Measurements from ENCODE around the gene CCDC60.

The CCDC60 gene

DNA sequence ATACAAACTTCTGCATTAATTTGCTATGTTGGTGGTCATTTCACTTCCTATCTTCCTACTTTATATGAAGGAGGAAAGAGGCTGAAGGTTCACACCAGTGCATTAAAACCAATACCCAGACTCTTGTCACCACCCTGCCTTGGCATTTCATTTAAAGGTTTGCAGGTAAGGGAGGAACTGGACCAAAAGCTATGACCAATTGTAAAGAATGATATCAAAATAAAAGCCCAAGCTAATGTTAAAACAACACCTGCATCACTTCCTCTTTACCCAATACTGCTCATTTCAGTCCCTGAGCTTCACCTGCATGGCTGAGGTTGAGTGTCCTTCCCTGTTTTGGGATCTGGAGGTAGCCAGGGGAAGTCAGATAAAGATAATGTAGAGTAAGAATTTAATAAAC lies 211.8 kb downstream of the CCDC60 start:
- no peak for DNase-seq

- no peak for DNase-seq
These were observed 212.5 kb downstream of the CCDC60 start for GRCh38 chr12:119547001-119547400.

DNA sequence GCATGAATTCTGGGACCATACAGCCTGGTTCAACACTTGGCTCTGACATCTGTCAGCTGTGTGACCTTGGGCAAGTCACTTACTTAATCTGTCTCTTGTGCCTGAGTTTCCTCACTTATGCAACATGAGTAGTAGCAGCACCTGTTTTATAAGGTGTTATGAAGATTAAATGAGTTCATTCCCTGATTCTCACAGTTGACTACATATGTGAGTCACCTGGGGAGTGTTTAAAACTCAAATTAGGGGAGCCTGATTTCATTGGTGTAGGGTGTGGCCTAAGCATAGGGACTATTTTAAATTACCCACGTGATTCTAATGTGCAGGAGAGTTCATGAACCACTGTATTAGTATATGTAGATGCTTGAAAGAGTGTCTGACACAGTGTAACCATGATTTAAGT lies 222.3 kb downstream of the CCDC60 start:
- DNase-seq = no peak

DNA sequence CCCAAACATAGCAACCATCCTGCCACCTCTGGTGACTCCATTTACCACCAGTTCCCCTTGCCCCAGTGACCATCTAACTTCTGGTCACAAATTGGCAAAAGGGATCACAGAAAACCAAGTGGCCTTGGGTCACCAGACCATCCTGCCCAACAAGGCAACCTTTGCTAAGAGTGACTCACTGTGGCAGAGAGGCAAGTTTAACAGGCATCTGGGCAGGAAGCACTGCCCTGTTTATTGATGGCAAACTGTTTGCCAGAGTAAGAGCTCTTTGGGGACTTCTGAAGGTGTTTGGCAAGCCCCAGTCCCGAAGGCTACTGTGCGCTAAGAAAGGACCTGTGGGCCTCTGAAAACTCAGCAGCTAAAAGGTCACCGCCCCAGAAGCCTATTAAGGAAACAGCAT lies 230.9 kb downstream of the CCDC60 start:
- DNase-seq = no peak

- no peak for DNase-seq
These were observed 236.2 kb downstream of the CCDC60 start for GRCh38 chr12:119570771-119571170.

DNA sequence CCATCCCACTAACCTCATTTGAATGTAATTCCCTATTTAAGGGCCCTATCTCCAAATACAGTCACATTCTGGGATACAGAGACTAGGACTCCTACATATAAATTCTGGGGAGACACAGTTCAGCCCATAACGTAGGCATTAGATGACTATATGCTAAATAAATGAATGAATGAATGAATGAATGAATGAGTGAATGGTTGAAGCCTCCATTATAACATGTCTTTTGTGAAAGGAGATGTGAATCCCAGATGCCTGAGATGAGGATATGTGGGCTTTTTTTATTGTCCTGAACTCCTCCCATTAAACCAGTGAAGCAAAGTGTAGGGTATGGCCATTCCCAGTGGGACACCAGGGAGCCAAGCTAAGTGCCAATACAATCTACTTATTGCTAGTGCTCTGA lies 238.6 kb downstream of the CCDC60 start:
- DNase-seq = no peak

DNA sequence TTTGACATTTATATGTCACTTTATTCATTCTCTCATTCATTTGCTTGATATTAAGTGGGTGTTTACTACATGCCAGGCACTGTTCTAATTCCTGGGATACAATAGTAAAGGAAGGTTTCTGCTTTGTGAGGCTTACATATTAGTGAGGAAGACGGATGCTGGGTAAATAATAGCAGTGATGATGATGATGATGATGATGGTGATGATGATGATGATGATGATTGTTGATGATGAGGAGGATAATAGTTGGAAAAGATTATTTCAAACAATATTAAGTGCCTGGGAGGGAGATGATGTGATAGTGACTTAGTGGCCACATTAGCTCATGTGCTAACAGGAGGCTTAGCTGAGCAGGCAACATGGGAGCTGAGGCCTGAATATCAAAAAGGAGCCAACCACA lies 239.7 kb downstream of the CCDC60 start:
- no peak for DNase-seq

- DNase-seq = no peak
These were observed 241.7 kb downstream of the CCDC60 start for GRCh38 chr12:119576118-119576810.

DNA sequence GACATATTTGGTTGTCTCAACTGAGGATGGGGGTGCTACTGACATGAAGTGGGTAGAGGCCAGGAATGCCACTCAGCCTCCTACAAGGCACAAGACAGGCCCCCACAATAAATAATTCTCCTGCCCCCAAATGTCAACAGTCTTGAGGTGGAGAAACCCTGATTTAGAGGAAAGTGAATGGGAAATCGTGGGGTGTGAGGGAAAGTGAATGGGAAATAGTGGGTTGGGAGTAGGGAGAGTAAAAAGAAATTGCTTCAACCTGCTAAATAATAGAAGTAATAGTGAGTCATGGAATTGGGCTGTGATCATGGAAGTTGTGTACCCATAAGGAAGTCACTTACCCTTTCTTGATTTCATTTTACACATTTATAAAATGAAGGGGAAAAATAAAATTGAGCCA lies 242.4 kb downstream of the CCDC60 start:
- DNase-seq = no peak

DNA sequence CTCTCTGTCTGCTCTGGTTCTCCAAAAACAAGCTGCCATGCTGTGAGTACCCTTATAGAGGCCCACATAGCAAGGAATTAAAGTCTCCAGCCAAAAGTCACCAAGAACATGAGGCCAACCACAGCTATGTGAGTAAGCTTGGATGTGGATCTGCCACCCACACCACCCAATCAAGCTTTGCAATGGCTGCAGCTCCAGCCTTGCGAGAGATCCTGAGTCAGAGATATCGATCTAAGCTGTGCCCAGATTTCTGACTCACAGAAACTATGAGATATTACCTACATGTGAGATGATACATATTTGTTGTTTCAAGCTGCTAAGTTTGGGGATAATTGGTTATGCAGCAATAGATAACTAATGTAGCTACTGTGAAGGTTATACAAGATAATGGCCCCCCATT lies 243.6 kb downstream of the CCDC60 start:
- no peak for DNase-seq

- DNase-seq = no peak
These were observed 254.6 kb downstream of the CCDC60 start for GRCh38 chr12:119589097-119589496.

DNA sequence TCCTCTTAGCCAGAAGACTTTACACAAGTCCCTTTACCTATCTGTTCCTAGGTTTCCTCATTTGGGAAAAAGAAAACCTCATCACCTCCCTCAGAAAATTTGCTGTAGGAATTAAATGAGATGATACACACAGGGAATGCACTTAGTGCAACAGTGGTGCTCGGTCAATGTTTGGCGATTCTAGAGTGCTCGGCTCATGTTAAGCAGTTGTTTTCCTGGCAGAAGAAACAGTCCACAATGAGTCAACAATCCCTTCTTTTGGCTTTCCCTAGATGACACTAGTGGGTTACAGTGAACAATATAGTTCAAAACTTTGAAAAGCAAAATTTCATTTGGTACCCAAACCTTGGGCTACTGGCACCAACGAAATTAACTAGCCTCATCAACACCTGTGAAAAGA lies 255.1 kb downstream of the CCDC60 start:
- no peak for DNase-seq
